Frontal cortex (tissue), 4 donors: ENCODE measurements around the gene KCNE1. TPM values are rescaled to one million over a fixed set of nuclear protein-coding genes. Genes with fewer than 3 reads are reported as not detected.
A peak's percentile ranks its signal among the peaks of the same experiment; 100 is the strongest.

ENCODE experiments used
- DNase-seq, 2 donors: peaks; one replicate each; pipeline ENCODE4 v3.0.0; 2012; ENCODE audit warnings: low spot score in 2 of 2
- FAIRE-seq: peaks from 2 replicates; lab custom pipeline; 2012; peaks lifted over from hg19 to GRCh38; lab: Jason Lieb, UNC
- total RNA-seq: library from RNA; depleted of rRNA; stranded (reverse); fragments of >200 nt; gene quantifications from one replicate; pipeline ENCODE4 v1.2.3, GENCODE V29; 2014
- donor health status: control.
- donor health status: control.
- donor health status: control.

KCNE1 gene
- total RNA-seq, 1 donor from 2014 or later, result 0.41 TPM

- FAIRE-seq (no peak), DNase-seq (no peak)
These were observed 24.8 kb upstream of the KCNE1 start for GRCh38 chr21:34536820-34537219.

GRCh38 chr21:34536311-34536710 is 24.3 kb upstream of the KCNE1 start:
- FAIRE-seq (no peak), DNase-seq (no peak)

GRCh38 chr21:34535886-34536285 is 23.9 kb upstream of the KCNE1 start:
- DNase-seq (no peak), FAIRE-seq (no peak)

- FAIRE-seq (no peak), DNase-seq (peak in 1 of 2 donors; percentile 18)
These were observed 22.5 kb upstream of the KCNE1 start for GRCh38 chr21:34534522-34534921.

- no peak for FAIRE-seq
- DNase-seq, result no peak
These were observed 21.9 kb upstream of the KCNE1 start for GRCh38 chr21:34533938-34534337.

GRCh38 chr21:34531399-34531798 is 19.4 kb upstream of the KCNE1 start:
- DNase-seq (no peak), FAIRE-seq (no peak)

GRCh38 chr21:34530261-34530660 is 18.3 kb upstream of the KCNE1 start:
- DNase-seq, result no peak
- FAIRE-seq, result no peak

- DNase-seq (no peak), FAIRE-seq (no peak)
These were observed 16.1 kb upstream of the KCNE1 start for GRCh38 chr21:34528131-34528561.

GRCh38 chr21:34526618-34527290 is 14.7 kb upstream of the KCNE1 start:
- no peak for FAIRE-seq
- peak; percentile 29 to 74 for DNase-seq

GRCh38 chr21:34526241-34526617 is 14.2 kb upstream of the KCNE1 start:
- DNase-seq (no peak), FAIRE-seq (no peak)

- no peak for FAIRE-seq
- DNase-seq, result no peak
These were observed 12.9 kb upstream of the KCNE1 start for GRCh38 chr21:34524646-34525601.

GRCh38 chr21:34523019-34523555 is 11.1 kb upstream of the KCNE1 start:
- FAIRE-seq (no peak), DNase-seq (no peak)

GRCh38 chr21:34522284-34522683 is 10.3 kb upstream of the KCNE1 start:
- no peak for FAIRE-seq
- DNase-seq, result no peak

- FAIRE-seq (no peak), DNase-seq (no peak)
These were observed 9.6 kb upstream of the KCNE1 start for GRCh38 chr21:34521561-34521960.

GRCh38 chr21:34520764-34521508 is 8.9 kb upstream of the KCNE1 start:
- DNase-seq (no peak), FAIRE-seq (no peak)

- FAIRE-seq, result no peak
- no peak for DNase-seq
These were observed 8.3 kb upstream of the KCNE1 start for GRCh38 chr21:34520281-34520680.

GRCh38 chr21:34519694-34520093 is 7.7 kb upstream of the KCNE1 start:
- no peak for FAIRE-seq
- DNase-seq, result no peak

GRCh38 chr21:34519016-34519415 is 7.0 kb upstream of the KCNE1 start:
- FAIRE-seq, result no peak
- DNase-seq, result no peak

- DNase-seq, result no peak
- FAIRE-seq, result no peak
These were observed 6.3 kb upstream of the KCNE1 start for GRCh38 chr21:34518301-34518700.
